GM18526 (cell line): ENCODE measurements around the gene TTLL12.

Source experiments
- POLR2A ChIP-seq: IDR thresholded peaks from 3 replicates; pipeline ENCODE4 v1.6.1; 2011; ENCODE audit not compliant: insufficient read length; ENCODE audit errors: extremely low read depth

TTLL12 gene

GRCh38 chr22:43222262-43222661 is 35.3 kb upstream of the TTLL12 start:
- TF ChIP-seq POLR2A: no peak

- TF ChIP-seq POLR2A: no peak
These were observed 33.9 kb upstream of the TTLL12 start for GRCh38 chr22:43220625-43221380.

DNA sequence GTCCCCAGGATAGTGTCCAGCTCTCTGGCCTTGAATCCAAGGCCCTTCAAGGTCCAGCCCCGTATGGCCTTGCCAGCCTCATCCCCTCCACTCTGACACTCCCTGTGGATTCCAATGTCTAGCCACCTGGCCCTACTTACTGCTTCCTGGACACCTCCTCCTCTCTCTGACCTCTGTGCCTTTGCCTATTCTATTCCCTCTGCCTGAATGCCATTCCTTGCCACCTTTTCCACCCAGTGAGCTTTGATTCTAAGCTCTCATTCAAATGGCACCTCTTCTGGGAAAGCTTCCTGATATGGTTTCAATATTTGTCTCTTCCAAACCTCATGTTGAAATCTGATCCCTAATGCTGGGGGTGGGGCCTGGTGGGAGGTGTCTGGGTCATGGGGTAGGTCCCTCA is 31.9 kb upstream of the TTLL12 start:
- no peak for TF ChIP-seq POLR2A

DNA sequence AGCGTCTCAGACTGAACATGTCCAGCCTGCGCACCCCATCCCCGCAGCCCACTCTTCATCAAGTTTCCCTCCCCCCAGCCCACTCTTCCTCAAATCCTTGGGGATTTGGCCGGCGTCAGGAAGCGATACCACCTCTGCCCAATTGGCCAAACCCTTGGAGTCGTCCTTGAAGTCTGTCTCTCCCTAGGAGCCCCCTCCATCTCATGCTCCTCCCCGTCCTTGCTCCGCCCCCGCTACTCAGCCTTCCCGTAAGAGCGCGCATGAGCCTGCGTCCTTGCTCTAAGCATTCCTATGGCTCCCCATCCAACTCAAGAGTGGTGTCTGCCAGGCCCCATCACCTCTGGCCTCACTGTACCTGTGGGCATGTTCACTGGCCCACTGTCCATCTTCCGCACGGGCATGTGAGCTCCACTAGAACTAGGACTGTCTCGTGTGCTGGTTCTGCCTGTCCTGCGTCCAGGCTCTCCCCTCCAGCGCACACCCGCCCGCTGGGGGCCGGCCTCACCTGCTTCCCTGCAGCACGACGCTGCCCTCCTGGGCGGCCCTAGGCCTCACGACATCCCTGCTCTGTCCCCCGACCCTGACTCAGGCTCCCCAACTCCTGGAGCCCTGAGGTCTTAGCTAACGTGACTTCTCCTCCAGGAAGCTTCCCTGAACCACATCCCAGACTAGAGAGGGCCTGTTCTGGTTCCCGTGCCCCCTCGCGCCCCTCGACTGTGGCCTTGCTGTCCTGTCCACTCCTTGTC is 30.5 kb upstream of the TTLL12 start:
- TF ChIP-seq POLR2A: no peak

DNA sequence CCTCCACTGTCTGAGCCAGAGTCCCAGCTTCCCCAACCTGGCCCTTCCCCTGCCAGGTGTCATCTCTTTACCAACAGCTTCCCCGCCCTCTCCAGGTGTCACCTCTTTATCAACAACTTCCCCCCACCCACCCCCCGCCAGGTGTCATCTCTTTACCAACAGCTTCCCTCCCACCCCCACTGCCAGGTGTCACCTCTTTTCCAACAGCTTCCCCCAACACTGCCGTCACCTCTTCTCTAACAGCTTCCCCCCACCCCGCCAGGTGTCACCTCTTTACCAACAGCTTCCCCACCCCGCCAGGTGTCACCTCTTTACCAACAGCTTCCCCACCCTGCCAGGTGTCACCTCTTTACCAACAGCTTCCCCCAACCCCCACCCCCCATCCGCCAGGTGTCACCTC is 29.8 kb upstream of the TTLL12 start:
- TF ChIP-seq POLR2A: no peak

GRCh38 chr22:43213962-43214361 is 27.0 kb upstream of the TTLL12 start:
- TF ChIP-seq POLR2A: no peak

GRCh38 chr22:43213051-43213450 is 26.1 kb upstream of the TTLL12 start:
- no peak for TF ChIP-seq POLR2A

GRCh38 chr22:43212434-43212952 is 25.6 kb upstream of the TTLL12 start:
- TF ChIP-seq POLR2A: no peak

DNA sequence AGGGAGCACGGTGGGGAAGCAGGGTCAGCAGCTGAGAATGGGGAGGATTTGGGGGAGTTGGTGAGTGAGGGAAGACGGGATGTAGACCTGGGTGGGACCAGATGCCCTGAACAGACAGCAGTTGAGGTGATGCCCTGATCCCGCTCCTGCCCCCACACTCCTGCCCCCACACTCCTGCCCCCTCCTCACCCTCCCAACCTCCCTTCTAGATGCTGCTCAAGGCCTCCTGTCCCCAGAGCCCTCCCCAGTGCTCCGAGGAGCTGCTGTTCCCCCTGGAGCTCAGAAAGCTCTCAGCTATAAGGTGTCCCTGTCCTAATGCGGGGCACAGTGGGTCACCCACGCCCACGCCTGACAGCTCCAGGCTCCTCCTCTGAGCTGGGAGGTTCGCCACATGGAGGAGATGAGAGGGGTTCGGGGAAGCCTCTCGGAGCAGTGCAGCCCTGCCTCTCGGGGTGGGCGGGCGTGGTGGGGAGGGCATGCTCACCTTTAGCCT is 25.1 kb upstream of the TTLL12 start:
- no peak for TF ChIP-seq POLR2A

- TF ChIP-seq POLR2A: no peak
These were observed 23.9 kb upstream of the TTLL12 start for GRCh38 chr22:43210631-43211515.

GRCh38 chr22:43209971-43210370 is 23.0 kb upstream of the TTLL12 start:
- TF ChIP-seq POLR2A: no peak

GRCh38 chr22:43209523-43209890 is 22.6 kb upstream of the TTLL12 start:
- TF ChIP-seq POLR2A: no peak

- no peak for TF ChIP-seq POLR2A
These were observed 22.0 kb upstream of the TTLL12 start for GRCh38 chr22:43208703-43209522.
